ENCODE data around the gene CNTNAP2. TPM values are rescaled to one million over a fixed set of nuclear protein-coding genes. Genes with fewer than 3 reads are reported as not detected.

CNTNAP2 gene
- total RNA-seq, 1 experiment from 2014 or later: 0.03 TPM

- no peak overlapping the region for H3K27ac ChIP-seq (ENCODE audit: low read length)
- no TSS peak for BruUV-seq (replicated peaks)
- H3K4me1 ChIP-seq (ENCODE audit: control insufficient read depth, insufficient read depth, low read length): no peaks in the 10 kb centered on the region
- intact Hi-C loops (cut with micrococcal nuclease; ENCODE audit: unreplicated experiment) (no loop called here), in situ Hi-C loops (cut with HindIII; ENCODE audit: low pct_unique_long_range_greater_than_20kb, low sequenced_read_pairs) (no loop called here)
- DNase-seq (ENCODE audit: low read depth, low spot score) (no peak), ATAC-seq (no peak)
- no peaks in the 10 kb centered on the region for H3K27me3 ChIP-seq (ENCODE audit: control insufficient read depth, insufficient read depth, low read length)
- no peaks in the 10 kb centered on the region for H3K9me3 ChIP-seq (ENCODE audit: control insufficient read depth, insufficient read depth, low read depth, low read length)
- H3K4me3 ChIP-seq (ENCODE audit: low read depth in 2 of 2, low read length in 2 of 2): no peak overlapping the region
- CTCF ChIA-PET: no interaction called here
- POLR2A ChIA-PET: no interaction called here
- H3K36me3 ChIP-seq (ENCODE audit: control insufficient read depth, insufficient read depth, low read length): no peaks in the 10 kb centered on the region
- TF ChIP-seq CTCF (IDR thresholded peaks at IDR 0.05) (no peak), TCF7L2 (IDR thresholded peaks at IDR 0.05; ENCODE audit: low read depth, low read length) (no peak), POLR2AphosphoS5 (IDR thresholded peaks at IDR 0.05; ENCODE audit: low read depth, low read length) (no peak), SIN3A (IDR thresholded peaks at IDR 0.05; ENCODE audit: borderline replicate concordance, insufficient read depth, low read depth, low read length) (no peak)
These were observed 1179.6 kb downstream of the CNTNAP2 start for GRCh38 chr7:147296201-147296600.

GRCh38 chr7:147296986-147297385 is 1180.4 kb downstream of the CNTNAP2 start:
- CTCF ChIA-PET: no interaction called here
- POLR2A ChIA-PET: interaction anchor here (0.6 kb wide), 1 partner anchor 508 kb away, joined by 3 read pairs; no protein-coding TSS in a partner anchor
- Histone ChIP-seq H3K4me1 (ENCODE audit: control insufficient read depth, insufficient read depth, low read length) (no peaks in the 10 kb centered on the region), H3K9me3 (ENCODE audit: control insufficient read depth, insufficient read depth, low read depth, low read length) (no peaks in the 10 kb centered on the region), H3K27ac (ENCODE audit: low read length) (no peak overlapping the region), H3K36me3 (ENCODE audit: control insufficient read depth, insufficient read depth, low read length) (no peaks in the 10 kb centered on the region), H3K4me3 (ENCODE audit: low read depth in 2 of 2, low read length in 2 of 2) (no peak overlapping the region), H3K27me3 (ENCODE audit: control insufficient read depth, insufficient read depth, low read length) (no peaks in the 10 kb centered on the region)
- ATAC-seq (no peak), DNase-seq (ENCODE audit: low read depth, low spot score) (no peak)
- TF ChIP-seq POLR2AphosphoS5 (IDR thresholded peaks at IDR 0.05; ENCODE audit: low read depth, low read length) (no peak), TCF7L2 (IDR thresholded peaks at IDR 0.05; ENCODE audit: low read depth, low read length) (no peak)
- intact Hi-C loops (cut with micrococcal nuclease; ENCODE audit: unreplicated experiment): no loop called here
- BruUV-seq (replicated peaks): no TSS peak
- in situ Hi-C loops (cut with HindIII; ENCODE audit: low pct_unique_long_range_greater_than_20kb, low sequenced_read_pairs): no loop called here

- no peaks in the 10 kb centered on the region for H3K36me3 ChIP-seq (ENCODE audit: control insufficient read depth, insufficient read depth, low read length)
- H3K4me1 ChIP-seq (ENCODE audit: control insufficient read depth, insufficient read depth, low read length): no peaks in the 10 kb centered on the region
- ChIA-PET POLR2A (no interaction called here), CTCF (no interaction called here)
- no peaks in the 10 kb centered on the region for H3K27me3 ChIP-seq (ENCODE audit: control insufficient read depth, insufficient read depth, low read length)
- TF ChIP-seq POLR2AphosphoS5 (IDR thresholded peaks at IDR 0.05; ENCODE audit: low read depth, low read length): no peak
- no peak for TF ChIP-seq REST (IDR thresholded peaks at IDR 0.05; ENCODE audit: insufficient read depth in 1 of 2, low read depth in 2 of 2, low read length in 1 of 2)
- TF ChIP-seq SIN3A (IDR thresholded peaks at IDR 0.05; ENCODE audit: borderline replicate concordance, insufficient read depth, low read depth, low read length): no peak
- no peak for TF ChIP-seq TCF7L2 (IDR thresholded peaks at IDR 0.05; ENCODE audit: low read depth, low read length)
- no peak for TF ChIP-seq CTCF (IDR thresholded peaks at IDR 0.05)
- no peak overlapping the region for H3K4me3 ChIP-seq (ENCODE audit: low read depth in 2 of 2, low read length in 2 of 2)
- no peak overlapping the region for H3K27ac ChIP-seq (ENCODE audit: low read length)
- in situ Hi-C loops (cut with HindIII; ENCODE audit: low pct_unique_long_range_greater_than_20kb, low sequenced_read_pairs) (no loop called here), intact Hi-C loops (cut with micrococcal nuclease; ENCODE audit: unreplicated experiment) (no loop called here)
- no peak for DNase-seq (ENCODE audit: low read depth, low spot score)
- no TSS peak for BruUV-seq (replicated peaks)
- ATAC-seq: no peak
- no peaks in the 10 kb centered on the region for H3K9me3 ChIP-seq (ENCODE audit: control insufficient read depth, insufficient read depth, low read depth, low read length)
These were observed 1182.0 kb downstream of the CNTNAP2 start for GRCh38 chr7:147298611-147299043.
